HG03442 (cell line): ENCODE data around the gene PKP4.

Experiments
- ATAC-seq: cut with Tn5 transposase; IDR thresholded peaks from one replicate; pipeline ENCODE4 v1.9.1; 2021; ENCODE audit warnings: mild to moderate bottlenecking, moderate library complexity; ENCODE audit not compliant: unreplicated experiment

Gene PKP4

DNA sequence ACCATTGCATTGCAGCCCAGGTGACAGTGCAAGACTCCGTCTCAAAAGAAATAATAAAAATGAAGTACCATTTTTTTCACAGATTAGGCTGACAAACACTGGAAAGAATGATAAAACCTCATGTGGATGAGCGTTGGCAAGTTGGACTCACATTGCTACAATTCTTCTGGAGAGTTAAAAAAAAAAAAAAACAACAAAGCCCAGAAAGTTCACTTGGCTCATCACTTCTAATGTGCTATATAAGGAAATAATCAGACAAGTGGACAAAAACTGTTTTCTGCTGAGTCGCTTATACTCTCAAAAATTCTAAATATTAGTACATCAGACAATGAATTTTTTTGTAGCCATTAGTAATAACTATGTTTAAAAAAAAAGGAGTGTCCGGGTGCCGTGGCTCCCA lies 38.4 kb downstream of the PKP4 start:
- no peak for ATAC-seq

GRCh38 chr2:158496986-158497385 lies 40.2 kb downstream of the PKP4 start:
- no peak for ATAC-seq

DNA sequence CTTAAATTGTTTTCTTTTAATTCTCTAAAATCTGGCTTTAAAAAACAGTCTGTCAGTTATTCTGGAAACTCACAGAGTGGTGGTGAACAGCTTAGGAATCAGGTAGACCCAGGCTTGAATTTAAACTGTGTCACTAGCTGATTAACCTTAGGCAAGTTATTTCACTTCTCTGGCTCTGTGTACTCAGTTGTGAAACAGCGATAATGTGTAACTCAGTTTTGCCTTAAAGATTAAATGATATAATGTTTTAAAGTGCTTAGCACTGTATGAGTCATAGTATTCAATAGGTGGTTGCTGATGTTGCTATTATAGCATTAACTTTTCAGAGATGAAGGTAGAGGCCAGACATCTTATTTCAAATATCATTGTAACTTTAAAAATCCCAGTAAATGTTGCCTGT lies 40.7 kb downstream of the PKP4 start:
- ATAC-seq, result no peak

DNA sequence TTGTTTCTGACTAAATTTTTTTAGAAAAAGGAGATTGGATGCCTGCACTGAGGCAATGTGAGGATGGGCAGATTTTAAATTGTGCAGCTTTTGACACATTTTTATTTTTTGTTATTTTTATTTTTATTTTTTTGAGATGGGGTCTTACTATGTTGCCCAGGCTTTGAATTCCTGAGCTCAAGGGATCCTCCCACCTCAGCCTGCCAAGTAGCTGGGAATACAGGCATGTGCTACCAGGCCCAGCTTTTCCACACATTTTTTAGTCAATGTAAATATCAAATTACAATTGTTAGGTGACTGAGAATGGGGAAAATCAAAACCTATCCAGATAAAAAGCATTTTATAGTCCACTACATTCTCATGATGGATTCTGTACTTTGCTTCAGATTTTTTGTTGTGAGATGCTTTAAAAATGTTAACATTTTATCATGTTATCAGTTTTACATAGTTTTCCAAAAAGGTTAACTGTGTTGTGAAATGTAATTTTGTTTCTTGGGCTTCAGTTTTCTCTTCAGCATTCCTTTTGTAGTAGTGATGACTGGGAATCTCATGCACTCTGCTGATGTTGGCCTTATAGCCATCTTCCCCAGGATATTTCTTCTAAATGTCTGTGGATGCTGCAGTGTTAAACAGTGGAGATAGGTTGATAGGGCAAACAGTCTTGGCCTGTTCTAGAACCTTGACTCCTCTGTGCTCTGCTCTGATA lies 41.4 kb downstream of the PKP4 start:
- ATAC-seq, result no peak

DNA sequence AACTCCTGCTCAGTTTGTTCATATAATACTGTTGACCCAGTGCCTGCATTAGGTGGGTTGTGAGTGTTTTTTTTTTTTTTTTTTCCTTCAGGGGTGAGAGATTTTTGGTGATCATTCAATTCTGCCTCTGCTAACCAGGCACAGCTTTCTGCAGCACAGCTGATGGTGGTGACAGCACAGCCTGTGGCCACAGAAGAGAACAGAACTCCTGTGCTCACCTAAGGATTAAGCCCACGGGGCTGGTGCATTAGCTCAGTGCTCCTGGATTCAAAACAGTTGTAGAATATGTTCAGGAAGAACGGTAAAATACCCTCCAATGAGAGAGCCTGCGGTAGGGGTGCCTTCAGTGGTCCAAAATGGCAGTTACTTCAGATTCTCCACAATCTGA lies 42.0 kb downstream of the PKP4 start:
- ATAC-seq, result no peak

- ATAC-seq, result no peak
Observed at GRCh38 chr2:158499383-158499782, 42.6 kb downstream of the PKP4 start.

- no peak for ATAC-seq
Observed at GRCh38 chr2:158500333-158500732, 43.6 kb downstream of the PKP4 start.

GRCh38 chr2:158501301-158501700 lies 44.5 kb downstream of the PKP4 start:
- no peak for ATAC-seq

DNA sequence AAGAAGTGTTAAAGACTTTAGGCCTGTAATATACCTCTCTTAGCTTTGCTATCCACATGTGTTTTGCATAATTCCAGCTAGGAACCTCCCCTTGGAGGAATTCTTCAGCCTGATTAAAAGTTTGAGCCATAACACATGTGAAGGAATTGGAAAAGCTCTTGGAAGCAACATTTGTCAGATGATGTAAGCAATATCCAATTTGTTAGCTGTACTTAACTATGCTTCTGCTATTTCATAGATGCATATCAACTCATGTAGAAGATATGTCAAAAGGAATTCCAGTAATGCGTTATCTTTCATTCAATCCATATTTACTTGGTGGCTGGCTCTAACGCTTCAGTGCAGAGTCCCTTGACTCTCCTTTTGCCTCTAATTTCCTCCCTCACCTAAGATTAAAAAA lies 46.2 kb downstream of the PKP4 start:
- no peak for ATAC-seq

DNA sequence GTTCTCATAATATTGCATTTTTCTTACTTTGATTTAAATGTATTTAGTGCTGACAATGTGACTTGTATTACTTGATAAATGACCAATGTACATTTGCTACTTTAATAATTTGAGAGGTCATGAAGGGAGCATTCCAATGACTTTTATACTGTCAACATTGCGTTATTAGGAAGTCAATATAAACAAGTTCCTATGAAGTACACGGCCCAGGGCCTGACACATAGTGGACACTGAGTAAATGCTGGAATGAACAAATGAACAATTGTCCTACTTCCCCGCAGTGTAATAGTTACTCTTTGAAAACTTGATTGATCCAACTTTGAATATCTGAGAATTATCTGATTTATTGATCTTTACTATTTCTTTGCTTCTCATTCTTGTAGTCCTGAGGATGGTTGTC lies 47.3 kb downstream of the PKP4 start:
- ATAC-seq, result no peak

DNA sequence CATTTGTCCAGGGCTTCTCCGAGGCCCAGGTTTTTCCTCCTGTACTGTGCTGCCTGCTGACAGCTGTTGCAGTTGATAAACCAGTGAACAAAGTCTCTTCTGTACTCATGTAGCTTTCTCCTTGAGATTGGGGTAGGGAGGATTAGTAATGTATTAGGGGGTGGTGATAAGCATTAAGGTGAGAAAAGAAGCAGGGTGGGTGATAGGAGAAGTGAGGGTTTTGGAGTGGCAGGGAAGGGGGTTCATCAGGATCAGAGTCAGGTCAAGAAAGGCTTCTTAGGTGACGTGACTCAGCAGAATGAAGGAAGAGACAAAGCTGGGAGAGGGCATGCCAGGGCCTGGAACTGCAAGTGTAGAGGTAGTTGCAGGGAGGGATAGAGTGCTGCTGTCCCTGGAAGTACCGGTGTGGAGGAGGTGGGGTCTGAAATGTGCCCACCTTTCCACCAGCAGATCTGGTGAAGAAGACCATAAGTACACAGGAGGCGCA lies 48.7 kb downstream of the PKP4 start:
- ATAC-seq, result no peak

- peak; percentile 88 for ATAC-seq
Observed at GRCh38 chr2:158507141-158507540, 50.4 kb downstream of the PKP4 start.

DNA sequence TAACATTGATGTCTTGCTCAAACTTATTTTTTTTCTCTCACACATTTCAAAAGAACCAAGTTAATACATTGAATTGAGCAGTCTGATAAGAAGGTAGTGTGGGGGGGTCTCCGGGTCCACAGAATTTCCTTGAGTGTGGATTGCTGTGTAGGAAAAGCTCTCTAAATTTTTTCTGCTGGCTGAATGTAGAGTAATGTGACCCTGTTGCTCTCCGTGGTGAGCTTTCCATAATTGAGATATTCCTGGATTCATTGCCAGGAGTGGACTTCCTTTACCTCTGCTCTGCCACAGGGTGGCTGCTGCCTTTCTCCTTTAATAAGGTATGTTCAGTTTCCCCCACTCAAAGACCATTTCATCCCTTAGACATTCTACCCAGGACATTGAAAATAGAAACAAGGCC lies 50.9 kb downstream of the PKP4 start:
- no peak for ATAC-seq

- ATAC-seq, result no peak
Observed at GRCh38 chr2:158509928-158510797, 53.4 kb downstream of the PKP4 start.

- no peak for ATAC-seq
Observed at GRCh38 chr2:158510887-158511286, 54.1 kb downstream of the PKP4 start.

DNA sequence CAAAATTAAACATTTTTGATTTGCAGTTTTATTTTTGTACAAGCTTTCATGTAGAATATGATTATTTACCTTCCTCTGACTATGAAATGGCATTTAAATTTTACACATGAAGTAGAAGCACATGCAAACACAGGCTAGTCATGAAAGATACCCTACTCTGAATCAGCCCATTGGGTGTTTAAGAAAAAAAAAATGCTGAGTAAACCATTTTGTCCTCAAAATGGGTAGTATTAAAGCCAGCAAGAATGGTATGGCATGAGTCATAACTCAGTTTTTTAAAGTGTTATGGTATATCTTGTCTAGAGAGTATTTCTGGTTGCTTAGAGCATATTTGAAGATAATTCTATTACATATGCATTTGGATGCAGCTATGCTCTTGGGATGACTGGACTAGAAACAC lies 55.0 kb downstream of the PKP4 start:
- no peak for ATAC-seq

- ATAC-seq, result no peak
Observed at GRCh38 chr2:158512323-158512722, 55.6 kb downstream of the PKP4 start.

- no peak for ATAC-seq
Observed at GRCh38 chr2:158513841-158514240, 57.1 kb downstream of the PKP4 start.

GRCh38 chr2:158518084-158518483 lies 61.3 kb downstream of the PKP4 start:
- ATAC-seq, result no peak

- no peak for ATAC-seq
Observed at GRCh38 chr2:158519481-158519880, 62.7 kb downstream of the PKP4 start.

DNA sequence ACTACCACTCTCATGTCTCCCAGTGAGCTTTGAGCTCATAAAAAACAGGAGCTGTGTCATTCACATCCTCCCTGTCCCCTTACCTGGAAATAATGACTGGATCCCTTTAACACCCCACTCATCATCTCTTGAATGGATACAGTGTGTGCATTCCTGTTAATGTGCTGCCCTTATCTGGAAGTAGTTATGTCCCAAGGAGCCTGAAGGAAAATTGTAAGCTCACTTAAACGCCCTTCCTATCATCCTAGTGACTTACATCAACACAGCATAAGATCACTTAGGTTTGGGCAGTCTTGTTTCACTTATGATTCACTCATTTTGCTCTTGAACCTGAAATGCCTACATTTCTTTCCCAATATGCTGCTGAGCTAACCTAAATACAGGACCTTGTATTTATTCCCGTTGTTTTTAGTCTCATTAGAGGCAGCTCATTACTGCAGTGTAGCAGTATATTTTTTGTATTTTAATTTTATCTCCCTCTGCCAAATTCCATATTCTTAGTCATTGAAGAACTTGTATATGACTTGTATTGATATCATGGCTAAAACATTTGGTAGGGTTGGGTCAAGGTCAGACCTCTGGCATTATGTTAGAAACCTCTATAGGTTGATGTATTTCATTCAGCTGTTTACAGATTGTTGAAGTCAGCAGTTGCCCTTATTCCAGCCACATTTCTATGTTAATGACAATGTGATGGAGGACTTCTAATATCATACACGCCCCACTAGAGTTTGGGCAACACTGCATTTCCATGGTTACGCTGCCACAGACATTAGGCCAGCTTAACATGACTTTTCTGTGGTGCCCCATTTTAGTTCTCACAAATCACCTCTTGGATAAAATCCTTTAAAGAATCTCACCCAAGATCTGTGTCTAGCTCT lies 72.9 kb downstream of the PKP4 start:
- no peak for ATAC-seq
